Adrenal gland (tissue), 5 donors: Measurements from ENCODE around the gene STRIP2.

Source experiments
- POLR2A ChIP-seq, 2 donors: fragments of 450-650 bp; IDR thresholded peaks; one replicate each; pipeline ENCODE4 v1.6.1; 2017; ENCODE audit warnings: antibody characterized with exemption in 2 of 2, mild to moderate bottlenecking in 2 of 2, moderate library complexity in 1 of 2
- TF ChIP-seq, protein P1 (sequence below), 6 experiments: fragments of 450-650 bp in 4 of 6; fragments of 200-600 bp in 2 of 6; sonication (generic) in 1 of 6; IDR thresholded peaks; 1 replicate in 5 of 6; 2 replicates in 1 of 6; pipeline versions ENCODE4 v1.5.1 to v1.8.0; 2016 to 2021; ENCODE audit warnings: antibody characterized with exemption in 6 of 6, mild to moderate bottlenecking in 2 of 6, moderate library complexity in 1 of 6
- donor health status: DM: no; HTN: no; CAD: no.

DNA sequence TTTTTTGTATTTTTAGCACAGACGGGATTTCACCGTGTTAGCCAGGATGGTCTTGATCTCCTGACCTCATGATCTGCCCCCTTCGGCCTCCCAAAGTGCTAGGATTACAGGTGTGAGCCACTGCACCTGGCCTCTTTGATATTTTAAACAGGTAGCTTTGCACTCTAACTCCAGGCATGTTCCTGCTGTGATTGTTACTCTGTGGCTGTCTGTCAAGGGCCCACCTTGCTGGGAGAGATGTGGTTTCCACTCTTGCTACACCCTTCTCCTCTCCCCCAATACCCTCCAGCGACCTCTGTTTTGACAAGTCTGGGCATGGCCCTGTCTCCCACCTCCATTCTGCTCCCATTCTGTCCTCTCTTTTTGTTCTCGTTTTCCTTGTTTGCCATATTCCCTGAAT, 85.2 kb downstream of the STRIP2 start:
- TF ChIP-seq, protein P1, sequence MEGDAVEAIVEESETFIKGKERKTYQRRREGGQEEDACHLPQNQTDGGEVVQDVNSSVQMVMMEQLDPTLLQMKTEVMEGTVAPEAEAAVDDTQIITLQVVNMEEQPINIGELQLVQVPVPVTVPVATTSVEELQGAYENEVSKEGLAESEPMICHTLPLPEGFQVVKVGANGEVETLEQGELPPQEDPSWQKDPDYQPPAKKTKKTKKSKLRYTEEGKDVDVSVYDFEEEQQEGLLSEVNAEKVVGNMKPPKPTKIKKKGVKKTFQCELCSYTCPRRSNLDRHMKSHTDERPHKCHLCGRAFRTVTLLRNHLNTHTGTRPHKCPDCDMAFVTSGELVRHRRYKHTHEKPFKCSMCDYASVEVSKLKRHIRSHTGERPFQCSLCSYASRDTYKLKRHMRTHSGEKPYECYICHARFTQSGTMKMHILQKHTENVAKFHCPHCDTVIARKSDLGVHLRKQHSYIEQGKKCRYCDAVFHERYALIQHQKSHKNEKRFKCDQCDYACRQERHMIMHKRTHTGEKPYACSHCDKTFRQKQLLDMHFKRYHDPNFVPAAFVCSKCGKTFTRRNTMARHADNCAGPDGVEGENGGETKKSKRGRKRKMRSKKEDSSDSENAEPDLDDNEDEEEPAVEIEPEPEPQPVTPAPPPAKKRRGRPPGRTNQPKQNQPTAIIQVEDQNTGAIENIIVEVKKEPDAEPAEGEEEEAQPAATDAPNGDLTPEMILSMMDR (IDR thresholded peaks at IDR 0.05): no peak
- TF ChIP-seq POLR2A (IDR thresholded peaks at IDR 0.05): no peak
